CD14-positive monocyte (primary cell): ENCODE data around the gene PRDM11. TPM values are rescaled to one million over a fixed set of nuclear protein-coding genes. Genes with fewer than 3 reads are reported as not detected.

Experiments
- DNase-seq, 3 donors: peaks; one replicate each; pipeline ENCODE4 v3.0.0-alpha.2; 2011 to 2022
- H2AFZ ChIP-seq: 2 replicates; pipeline ENCODE4 v1.6.0; 2012; ENCODE audit warnings: mild to moderate bottlenecking, low read depth, low read length, inconsistent platforms; ENCODE audit not compliant: insufficient read depth, poor library complexity, severe bottlenecking
- H3K27ac ChIP-seq, 2 donors: 1 replicate in 1 of 2; 2 replicates in 1 of 2; pipeline ENCODE4 v1.5.1; 2012 to 2013; ENCODE audit warnings: low read length in 2 of 2, control low read depth in 1 of 2, inconsistent platforms in 1 of 2, low read depth in 1 of 2, mild to moderate bottlenecking in 1 of 2
- H3K27me3 ChIP-seq, 2 donors: one replicate each; pipeline versions ENCODE4 v1.6.0 to v1.6.1; 2011 to 2013; ENCODE audit warnings: low read length in 2 of 2; ENCODE audit not compliant: control insufficient read depth in 2 of 2, insufficient read depth in 2 of 2
- H3K36me3 ChIP-seq, 2 donors: replicated peaks in 1 of 2; 1 replicate in 1 of 2; 2 replicates in 1 of 2; pipeline versions ENCODE4 v1.5.1 to v1.6.1; 2012 to 2013; ENCODE audit warnings: low read length in 2 of 2, control low read depth in 1 of 2, inconsistent platforms in 1 of 2, mild to moderate bottlenecking in 1 of 2; ENCODE audit not compliant: insufficient read depth in 2 of 2, control insufficient read depth in 1 of 2
- H3K4me1 ChIP-seq, 2 donors: 1 replicate in 1 of 2; 2 replicates in 1 of 2; pipeline versions ENCODE4 v1.5.1 to v1.6.1; 2012 to 2013; ENCODE audit warnings: low read length in 2 of 2, control low read depth in 1 of 2, inconsistent platforms in 1 of 2, mild to moderate bottlenecking in 1 of 2, moderate library complexity in 1 of 2; ENCODE audit not compliant: insufficient read depth in 2 of 2, control insufficient read depth in 1 of 2
- H3K4me2 ChIP-seq: replicated peaks from 2 replicates; pipeline ENCODE3; 2012; ENCODE audit warnings: low read length, moderate library complexity, mild to moderate bottlenecking; ENCODE audit not compliant: poor library complexity, severe bottlenecking; ENCODE audit errors: extremely low read depth
- H3K4me3 ChIP-seq, 3 experiments: fragments of 200-600 bp in 1 of 3; sonication (generic) in 1 of 3; replicated peaks in 1 of 3; 1 replicate in 2 of 3; 2 replicates in 1 of 3; pipeline ENCODE4 v1.5.1; 2011 to 2013; ENCODE audit warnings: low read length in 3 of 3, mild to moderate bottlenecking in 3 of 3, control low read depth in 2 of 3, low read depth in 2 of 3, inconsistent platforms in 1 of 3, moderate library complexity in 1 of 3
- H3K79me2 ChIP-seq: 2 replicates; pipeline ENCODE4 v1.6.0; 2012; ENCODE audit warnings: mild to moderate bottlenecking, control low read depth, inconsistent platforms, low read length, moderate library complexity; ENCODE audit not compliant: insufficient read depth
- H3K9ac ChIP-seq: 2 replicates; pipeline ENCODE4 v1.6.0; 2017; ENCODE audit warnings: low read length, mild to moderate bottlenecking; ENCODE audit not compliant: insufficient read depth, poor library complexity, severe bottlenecking
- H3K9me3 ChIP-seq, 2 donors: replicated peaks in 1 of 2; 1 replicate in 1 of 2; 2 replicates in 1 of 2; pipeline versions ENCODE4 v1.5.1 to v1.6.1; 2012 to 2013; ENCODE audit warnings: low read length in 2 of 2, control low read depth in 1 of 2; ENCODE audit not compliant: control insufficient read depth in 1 of 2, insufficient read depth in 1 of 2
- H4K20me1 ChIP-seq: 2 replicates; pipeline ENCODE4 v1.6.0; 2012; ENCODE audit warnings: mild to moderate bottlenecking, low read length, control low read depth, moderate library complexity; ENCODE audit not compliant: insufficient read depth
- H3K27ac Mint-ChIP-seq, 7 donors: one replicate each; pipeline ENCODE4 v1.8.0; 2020; ENCODE audit warnings: mild to moderate bottlenecking in 7 of 7, mixed read lengths in 7 of 7, moderate library complexity in 6 of 7, inconsistent platforms in 2 of 7
- H3K27me3 Mint-ChIP-seq, 3 donors: one replicate each; pipeline ENCODE4 v1.8.0; 2021 to 2022; ENCODE audit warnings: low read depth in 3 of 3, mild to moderate bottlenecking in 3 of 3, mixed read lengths in 3 of 3, moderate library complexity in 3 of 3, inconsistent platforms in 1 of 3
- H3K36me3 Mint-ChIP-seq, 2 donors: one replicate each; pipeline ENCODE4 v1.8.0; 2020; ENCODE audit warnings: mixed read lengths in 2 of 2, inconsistent platforms in 1 of 2, mild to moderate bottlenecking in 1 of 2
- H3K4me1 Mint-ChIP-seq: one replicate; pipeline ENCODE4 v1.8.0; 2020; ENCODE audit warnings: mild to moderate bottlenecking, mixed read lengths
- H3K4me3 Mint-ChIP-seq, 2 donors: one replicate each; pipeline ENCODE4 v1.8.0; 2020; ENCODE audit warnings: mild to moderate bottlenecking in 2 of 2, mixed read lengths in 2 of 2, moderate library complexity in 1 of 2
- H3K9me3 Mint-ChIP-seq, 7 donors: one replicate each; pipeline ENCODE4 v1.8.0; 2020 to 2022; ENCODE audit warnings: mixed read lengths in 7 of 7, mild to moderate bottlenecking in 6 of 7, moderate library complexity in 6 of 7, inconsistent platforms in 2 of 7
- WGBS: methylation state at CpG from one replicate; pipeline ENCODE4 v1.1.5; 2013; ENCODE audit warnings: missing lambda C conversion rate; ENCODE audit not compliant: insufficient coverage; 5-methylcytosine and 5-hydroxymethylcytosine counted together
- intact Hi-C, 2 donors: fragments of 100-400 bp; cut with micrococcal nuclease; formaldehyde crosslinking; loops; one replicate each; pipeline versions ENCODE4 v1.15.0 to v1.15.1; 2023
- polyA plus RNA-seq, 3 donors: library from polyadenylated mRNA; depleted of rRNA in 1 of 3; unstranded in 2 of 3; stranded (reverse) in 1 of 3; fragments of 300-500 nt in 2 of 3; fragments of >200 nt in 1 of 3; fragmentation: Illumina TruSeq in 2 of 3; gene quantifications; 1 replicate in 2 of 3; 2 replicates in 1 of 3; pipeline ENCODE4 v1.2.3, GENCODE V29; 2012 to 2021
- TF ChIP-seq, protein P1 (sequence below): fragments of 200-600 bp; IDR thresholded peaks from one replicate; pipeline ENCODE4 v1.8.0; 2022; ENCODE audit warnings: antibody characterized with exemption, mild to moderate bottlenecking

PRDM11 gene
- polyA plus RNA-seq, 3 donors, result 0.48 to 1.8 TPM; not detected in 1

DNA sequence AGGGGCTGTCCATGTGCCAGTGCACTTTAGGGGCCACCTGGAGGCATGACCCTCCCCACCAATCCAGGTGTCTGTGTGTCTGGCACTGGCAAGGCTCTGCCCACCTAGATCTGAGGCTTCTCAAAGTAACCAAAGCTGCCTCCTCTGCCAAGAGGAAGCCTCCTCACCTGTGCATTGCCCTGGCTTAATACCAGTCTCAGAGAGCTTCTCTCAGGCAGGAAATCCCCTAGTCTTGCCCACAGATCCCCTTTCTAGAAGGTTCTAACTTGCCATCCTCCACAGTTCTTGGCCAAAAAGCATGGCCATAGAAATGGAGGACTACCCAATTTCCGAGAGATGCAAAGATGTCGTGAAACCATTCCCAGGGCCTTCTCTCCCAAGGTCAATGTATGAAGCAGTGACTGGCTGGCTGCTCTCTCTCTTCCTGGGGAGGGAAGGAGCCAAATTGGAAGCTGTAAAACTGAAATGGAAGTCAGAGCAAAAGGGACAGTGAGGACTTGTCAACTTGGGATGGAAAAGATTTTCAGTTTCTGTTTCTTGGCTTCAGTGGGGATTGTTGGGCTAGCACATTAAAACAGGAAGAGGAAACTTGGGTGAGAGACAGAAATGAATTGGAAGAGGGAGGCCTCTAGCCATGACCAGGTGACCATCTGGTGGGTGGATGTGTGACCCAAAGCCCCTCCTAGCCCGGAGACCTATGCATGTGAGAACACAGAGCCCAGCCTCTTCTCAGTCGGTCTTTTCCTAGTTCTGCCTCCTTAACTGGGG is 68.8 kb downstream of the PRDM11 start:
- no peak overlapping the region for H3K27ac ChIP-seq
- no peaks in the 10 kb centered on the region for H3K9me3 Mint-ChIP-seq

DNA sequence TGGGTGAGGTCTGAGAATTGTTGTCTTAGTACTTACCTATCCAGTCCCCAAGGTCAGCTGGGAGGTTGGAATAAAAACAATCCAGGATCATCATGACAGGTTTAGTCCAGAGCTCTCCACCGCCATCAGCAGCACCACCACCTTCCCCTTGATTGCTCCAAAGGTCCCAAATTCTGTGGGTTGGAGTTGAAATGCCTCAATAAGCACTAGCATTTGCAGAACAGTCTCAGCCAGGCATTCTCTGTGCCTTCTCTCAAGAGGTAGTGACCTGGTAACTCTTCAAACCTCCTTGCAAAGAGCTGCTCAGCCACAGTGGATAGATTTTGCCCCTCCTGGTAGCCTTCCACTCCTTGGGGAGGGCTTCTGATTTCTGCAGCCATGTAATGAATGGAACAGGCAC is 69.6 kb downstream of the PRDM11 start:
- H3K4me1 Mint-ChIP-seq, result peaks cover 5% of the 10 kb centered on the region
- no peaks in the 10 kb centered on the region for H3K9me3 ChIP-seq
- no peak overlapping the region for H3K27ac ChIP-seq
- H3K79me2 ChIP-seq, result no peaks in the 10 kb centered on the region
- H2AFZ ChIP-seq, result no peak overlapping the region
- H3K36me3 ChIP-seq, result no peaks in the 10 kb centered on the region
- H3K4me1 ChIP-seq, result no peaks in the 10 kb centered on the region
- no peak overlapping the region for H3K4me2 ChIP-seq
- H3K4me3 Mint-ChIP-seq, result no peak overlapping the region
- no peak overlapping the region for H3K4me3 ChIP-seq
- H3K27me3 ChIP-seq, result no peaks in the 10 kb centered on the region
- no peaks in the 10 kb centered on the region for H4K20me1 ChIP-seq
- no peaks in the 10 kb centered on the region for H3K9me3 Mint-ChIP-seq
- TF ChIP-seq, protein P1, sequence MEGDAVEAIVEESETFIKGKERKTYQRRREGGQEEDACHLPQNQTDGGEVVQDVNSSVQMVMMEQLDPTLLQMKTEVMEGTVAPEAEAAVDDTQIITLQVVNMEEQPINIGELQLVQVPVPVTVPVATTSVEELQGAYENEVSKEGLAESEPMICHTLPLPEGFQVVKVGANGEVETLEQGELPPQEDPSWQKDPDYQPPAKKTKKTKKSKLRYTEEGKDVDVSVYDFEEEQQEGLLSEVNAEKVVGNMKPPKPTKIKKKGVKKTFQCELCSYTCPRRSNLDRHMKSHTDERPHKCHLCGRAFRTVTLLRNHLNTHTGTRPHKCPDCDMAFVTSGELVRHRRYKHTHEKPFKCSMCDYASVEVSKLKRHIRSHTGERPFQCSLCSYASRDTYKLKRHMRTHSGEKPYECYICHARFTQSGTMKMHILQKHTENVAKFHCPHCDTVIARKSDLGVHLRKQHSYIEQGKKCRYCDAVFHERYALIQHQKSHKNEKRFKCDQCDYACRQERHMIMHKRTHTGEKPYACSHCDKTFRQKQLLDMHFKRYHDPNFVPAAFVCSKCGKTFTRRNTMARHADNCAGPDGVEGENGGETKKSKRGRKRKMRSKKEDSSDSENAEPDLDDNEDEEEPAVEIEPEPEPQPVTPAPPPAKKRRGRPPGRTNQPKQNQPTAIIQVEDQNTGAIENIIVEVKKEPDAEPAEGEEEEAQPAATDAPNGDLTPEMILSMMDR, result no peak
- no peak for DNase-seq
- WGBS, result no CpG with 5 or more reads among the region's 1 CpG
- H3K27ac Mint-ChIP-seq, result no peak overlapping the region
- intact Hi-C loops, result no loop called here
- H3K36me3 Mint-ChIP-seq, result peaks cover 0 to 1% of the 10 kb centered on the region in 2 donors
- no peaks in the 10 kb centered on the region for H3K27me3 Mint-ChIP-seq
- H3K9ac ChIP-seq, result no peak overlapping the region

More for the DNA sequence above, 68.8 kb downstream of the PRDM11 start:
- WGBS, result 96% methylated on average over 3 of the region's 4 CpGs
- TF ChIP-seq, protein P1, result no peak
- Mint-ChIP-seq H3K4me3 (no peak overlapping the region), H3K27me3 (peaks cover 0 to 1% (median 0%) of the 10 kb centered on the region in 3 donors), H3K36me3 (peaks cover 0 to 1% of the 10 kb centered on the region in 2 donors), H3K4me1 (peaks cover 5% of the 10 kb centered on the region), H3K27ac (peak overlapping the region in 1 of 7 donors; percentile 2)
- DNase-seq, result no peak
- Histone ChIP-seq H3K36me3 (no peaks in the 10 kb centered on the region), H3K4me3 (no peak overlapping the region), H3K79me2 (no peaks in the 10 kb centered on the region), H3K4me2 (no peak overlapping the region), H4K20me1 (no peaks in the 10 kb centered on the region), H3K27me3 (no peaks in the 10 kb centered on the region), H3K9me3 (no peaks in the 10 kb centered on the region), H3K9ac (no peak overlapping the region), H3K4me1 (no peaks in the 10 kb centered on the region), H2AFZ (no peak overlapping the region)
- intact Hi-C loops, result no loop called here
